HS-5 (cell line): ENCODE data around the gene MPZL1.
A peak's percentile ranks its signal among the peaks of the same experiment; 100 is the strongest.
"Not testable (repeated sequence)": the region's sequence is repeated elsewhere in the genome, so short reads cannot be mapped to it uniquely, and the experiment has no call there.

Experiments
- DNase-seq: peaks from one replicate; pipeline ENCODE4 v3.0.0-alpha.2; 2012; ENCODE audit warnings: low read depth

MPZL1 gene

GRCh38 chr1:167812972-167813371, 91.2 kb downstream of the MPZL1 start:
- no peak for DNase-seq

DNA sequence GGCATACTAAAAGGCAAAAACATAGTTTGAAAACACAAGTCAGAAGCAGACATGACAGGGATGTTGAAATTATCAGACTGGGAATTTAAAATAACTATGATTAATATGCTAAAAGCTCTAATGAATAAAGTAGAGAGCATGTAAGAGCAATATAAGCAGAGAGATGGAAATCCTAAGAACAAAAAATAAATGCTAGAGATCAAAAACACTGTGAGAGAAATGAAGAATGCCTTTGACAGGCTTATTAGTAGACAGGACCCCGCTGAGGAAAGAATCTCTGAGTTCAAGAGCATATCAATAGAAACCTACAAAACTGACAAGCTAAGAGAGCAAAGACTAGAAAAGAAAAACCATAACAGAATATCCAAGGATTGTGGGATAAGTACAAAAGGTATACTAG, 93.9 kb downstream of the MPZL1 start:
- no peak for DNase-seq

DNA sequence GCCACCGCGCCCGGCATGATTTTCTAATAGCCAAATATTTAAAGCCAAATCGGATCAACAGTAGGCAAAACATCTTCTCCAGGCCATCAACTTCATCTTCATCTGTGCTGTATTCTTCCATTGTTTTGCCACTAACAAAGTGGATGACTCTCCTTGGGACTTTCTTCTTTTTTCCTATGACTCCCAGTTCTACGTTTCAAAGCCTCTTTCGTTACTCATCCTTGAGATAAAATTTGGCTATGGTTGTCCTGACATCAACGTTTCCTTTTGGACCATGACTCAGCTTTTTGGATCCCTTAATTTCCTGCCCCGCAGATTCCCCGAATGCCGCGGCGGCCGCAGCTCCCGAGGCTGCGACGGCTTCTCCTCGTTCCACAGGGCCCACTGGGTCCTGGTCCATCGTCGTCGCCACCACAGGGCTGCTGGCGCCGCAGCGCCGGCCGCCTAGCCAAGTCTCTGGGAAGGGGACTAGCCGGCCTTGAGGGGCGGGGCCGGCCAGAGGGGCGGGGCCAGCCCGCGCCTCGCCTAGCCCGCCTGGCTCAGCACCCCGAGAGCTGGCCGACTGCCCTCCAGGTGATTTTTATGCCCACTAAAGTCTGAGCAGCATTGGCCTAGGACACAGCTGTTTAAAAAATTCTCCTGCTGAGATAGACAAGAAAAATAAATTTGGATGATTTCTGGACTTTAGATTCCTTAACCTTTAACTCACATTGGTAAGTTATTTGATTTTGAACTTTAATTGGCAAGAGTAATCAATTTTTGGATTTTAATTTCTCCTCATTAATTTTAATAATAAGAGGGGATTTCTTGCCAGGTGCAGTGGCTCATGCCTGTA, 98.3 kb downstream of the MPZL1 start:
- peak; percentile 88 for DNase-seq

DNA sequence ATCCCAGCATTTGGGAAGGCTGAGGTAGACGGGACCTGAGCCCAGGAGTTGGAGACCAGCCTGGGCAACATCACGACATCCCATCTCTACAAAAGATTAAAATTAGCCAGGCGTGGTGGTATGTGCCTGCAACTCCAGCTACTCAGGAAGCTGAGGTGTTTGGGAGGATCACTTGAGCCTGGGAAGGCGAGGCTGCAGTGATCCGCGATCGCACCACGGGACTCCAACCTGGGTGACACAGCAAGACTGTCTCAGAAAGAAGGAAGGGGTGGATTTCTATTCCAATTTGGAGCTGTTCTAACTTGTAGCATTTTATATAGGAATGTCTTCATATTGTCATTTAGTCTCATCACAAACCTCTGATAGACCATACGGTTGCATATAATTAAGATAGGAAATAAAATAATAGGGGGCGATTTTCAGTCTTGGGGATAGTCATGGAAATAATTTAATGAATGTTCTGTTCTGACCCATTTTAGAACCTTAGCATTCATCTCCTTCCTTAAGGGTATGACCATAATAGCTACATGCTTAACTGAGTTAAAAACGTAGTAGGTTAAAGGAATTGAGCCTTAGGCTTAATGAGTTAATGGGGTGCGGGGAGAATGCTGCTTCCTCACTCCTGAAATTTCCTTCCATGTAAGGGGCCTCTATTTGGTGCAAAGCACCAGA, 99.0 kb downstream of the MPZL1 start:
- no peak for DNase-seq

DNA sequence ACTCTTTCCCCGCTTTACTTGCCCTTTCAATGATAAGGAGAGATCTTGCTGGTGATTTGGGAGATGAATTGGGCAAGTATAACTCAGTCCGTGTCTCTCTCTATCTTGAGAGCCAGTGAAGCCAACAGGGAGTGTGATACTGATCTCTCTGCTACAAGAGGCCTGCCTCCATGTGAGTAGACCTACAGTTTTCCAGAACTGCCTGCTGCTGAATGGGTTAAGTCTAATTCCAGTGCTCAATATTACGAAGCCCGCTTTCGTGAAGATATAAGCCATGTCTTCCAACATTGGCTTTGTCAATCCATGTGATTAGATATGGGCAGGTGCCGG, 99.5 kb downstream of the MPZL1 start:
- no peak for DNase-seq

DNA sequence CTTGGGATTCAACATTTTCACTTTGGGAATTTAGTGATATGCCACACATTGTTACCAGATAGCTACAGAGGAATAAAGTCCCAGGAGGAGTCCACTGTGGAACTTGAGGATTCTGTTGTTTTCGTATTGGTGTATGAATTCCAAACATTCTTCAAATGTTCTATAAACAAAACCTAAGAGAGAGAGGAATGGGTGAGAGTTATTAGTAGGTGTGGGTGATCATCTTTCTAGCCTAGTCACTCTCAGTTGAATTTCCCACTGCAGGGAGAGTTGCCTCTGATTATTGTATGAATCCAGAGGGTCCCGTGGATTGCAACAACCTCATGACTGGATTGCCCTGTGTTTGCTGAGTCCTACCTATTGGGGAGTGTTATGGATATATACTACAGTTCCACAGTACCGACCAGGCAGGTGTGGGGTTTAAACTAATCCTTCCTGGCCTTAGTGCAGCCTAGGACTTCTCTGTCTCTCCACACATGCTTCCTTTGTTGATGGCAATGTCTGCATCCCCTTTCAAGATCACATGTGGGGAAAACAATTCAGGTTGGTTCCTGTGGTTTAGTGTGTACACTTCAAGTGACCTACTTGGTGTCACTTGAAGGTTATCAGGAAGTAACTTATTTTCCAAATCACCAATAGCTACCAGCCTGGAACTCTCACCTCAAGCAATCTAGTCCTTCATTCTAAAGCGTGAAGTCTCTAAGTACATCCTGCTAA, 100.3 kb downstream of the MPZL1 start:
- DNase-seq, result no peak

DNA sequence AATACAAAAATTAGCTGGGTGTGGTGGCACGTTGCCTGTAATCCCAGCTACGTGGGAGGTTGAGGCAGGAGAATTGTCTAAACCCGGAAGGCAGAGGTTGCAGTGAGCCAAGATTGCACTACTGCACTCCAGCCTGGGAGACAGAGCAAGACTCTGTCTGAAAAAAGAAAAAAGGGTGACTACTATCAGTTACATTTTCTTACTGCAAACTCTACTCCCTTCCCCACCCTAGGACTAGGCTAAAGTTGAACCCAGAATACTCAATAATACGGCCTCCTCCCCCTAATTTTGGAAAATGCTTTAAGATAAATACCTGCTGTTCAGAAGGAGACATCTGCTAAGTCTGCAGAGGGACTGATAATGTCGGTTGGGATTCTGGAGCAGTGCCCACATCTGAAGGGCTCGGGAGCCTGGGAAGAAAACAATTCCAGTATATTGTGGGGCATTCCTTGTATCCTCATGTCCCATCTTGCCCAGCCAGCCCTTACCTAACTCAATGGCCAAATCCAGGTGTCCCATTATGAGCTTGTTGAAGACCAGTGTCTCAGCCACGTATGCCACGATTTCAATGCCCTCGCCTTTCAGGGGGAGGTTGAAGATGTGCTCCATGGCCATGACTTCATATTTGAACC, 102.5 kb downstream of the MPZL1 start:
- DNase-seq, result no peak

- DNase-seq, result no peak
Measured at GRCh38 chr1:167825419-167826079, 103.8 kb downstream of the MPZL1 start.

GRCh38 chr1:167826127-167826526, 104.3 kb downstream of the MPZL1 start:
- DNase-seq, result no peak

- no peak for DNase-seq
Measured at GRCh38 chr1:167829868-167830267, 108.1 kb downstream of the MPZL1 start.

DNA sequence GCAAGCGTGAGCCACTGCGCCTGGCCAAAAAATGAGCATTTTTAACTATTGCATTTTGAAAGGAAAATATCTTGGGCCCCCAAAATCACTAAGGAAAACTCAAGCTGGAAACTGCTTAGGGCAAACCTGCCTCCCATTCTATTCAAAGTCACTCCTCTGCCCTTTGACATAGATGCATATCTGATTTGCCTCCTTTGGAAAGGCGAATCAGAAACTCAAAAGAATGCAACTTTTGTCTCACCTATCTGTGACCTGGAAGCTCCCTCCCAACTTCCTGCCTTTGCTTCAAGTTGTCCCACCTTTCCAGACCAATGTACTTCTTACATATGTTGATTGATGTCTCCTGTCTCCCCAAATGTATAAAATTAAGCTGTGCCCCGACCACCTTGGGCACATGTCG, 108.9 kb downstream of the MPZL1 start:
- DNase-seq, result not testable (repeated sequence)

- DNase-seq, result no peak
Measured at GRCh38 chr1:167832693-167833092, 110.9 kb downstream of the MPZL1 start.

- no peak for DNase-seq
Measured at GRCh38 chr1:167833904-167834303, 112.1 kb downstream of the MPZL1 start.

GRCh38 chr1:167836197-167836596, 114.4 kb downstream of the MPZL1 start:
- DNase-seq, result no peak

GRCh38 chr1:167837326-167837725, 115.5 kb downstream of the MPZL1 start:
- no peak for DNase-seq

- DNase-seq, result no peak
Measured at GRCh38 chr1:167839009-167839408, 117.2 kb downstream of the MPZL1 start.
